Stimulated activated CD8-positive, alpha-beta memory T cell treated with anti-CD3 and anti-CD28 coated beads, Interleukin-12 subunit alpha, Interleukin-12 subunit beta, amount 100 ng/mL, for 24 hours (primary cell): ENCODE data around the gene NXPH2.
"Not testable (repeated sequence)": the region's sequence is repeated elsewhere in the genome, so short reads cannot be mapped to it uniquely, and the experiment has no call there.

ENCODE experiments used
- DNase-seq: peaks from one replicate; pipeline ENCODE4 v3.0.0-alpha.2; 2020; ENCODE audit errors: extremely low read depth

Gene NXPH2

DNA sequence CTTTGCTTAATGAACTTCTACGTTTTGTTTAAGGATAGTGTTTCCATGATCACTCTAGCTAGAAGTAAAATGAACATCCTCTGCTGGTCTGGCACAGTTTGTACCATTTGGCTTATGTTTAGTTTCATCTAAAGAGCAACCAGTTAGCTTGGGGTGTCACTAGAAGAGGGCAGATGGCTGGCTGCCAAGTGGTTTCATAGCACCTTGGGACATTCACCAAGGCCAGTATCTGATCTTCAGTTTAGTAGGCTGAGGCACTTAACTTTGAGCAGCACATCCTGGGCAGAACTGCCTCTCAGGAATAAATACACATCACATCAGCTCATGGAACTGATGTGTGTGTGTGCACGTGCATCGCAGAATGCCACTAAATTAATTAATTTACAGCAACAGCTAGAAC is 68.4 kb downstream of the NXPH2 start:
- no peak for DNase-seq

DNA sequence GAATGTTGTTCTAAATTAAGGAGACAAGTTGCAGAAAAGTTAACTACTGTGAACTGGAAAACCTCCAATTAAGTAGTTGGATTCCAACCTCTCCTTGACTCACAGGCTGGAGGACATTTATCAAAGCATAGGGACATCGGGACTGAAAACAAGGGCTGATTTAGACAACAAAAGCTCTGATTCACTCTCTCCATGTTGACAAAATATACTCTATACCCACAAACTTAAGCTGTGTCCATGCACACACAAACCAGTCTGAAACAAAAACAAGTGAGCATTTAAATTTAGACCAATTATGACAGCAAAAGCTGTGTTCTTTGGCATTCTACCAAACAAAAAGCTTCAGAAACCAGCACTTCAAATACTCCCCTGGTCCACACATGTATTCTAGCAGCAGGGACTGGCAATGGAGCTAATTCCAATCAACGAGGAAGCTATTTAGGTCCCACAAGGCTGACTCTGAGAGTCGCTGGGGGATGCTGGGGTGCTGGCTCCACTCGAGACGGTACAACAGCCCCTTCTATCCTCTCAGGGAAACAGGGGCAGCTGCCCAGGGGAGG is 71.4 kb downstream of the NXPH2 start:
- no peak for DNase-seq

DNA sequence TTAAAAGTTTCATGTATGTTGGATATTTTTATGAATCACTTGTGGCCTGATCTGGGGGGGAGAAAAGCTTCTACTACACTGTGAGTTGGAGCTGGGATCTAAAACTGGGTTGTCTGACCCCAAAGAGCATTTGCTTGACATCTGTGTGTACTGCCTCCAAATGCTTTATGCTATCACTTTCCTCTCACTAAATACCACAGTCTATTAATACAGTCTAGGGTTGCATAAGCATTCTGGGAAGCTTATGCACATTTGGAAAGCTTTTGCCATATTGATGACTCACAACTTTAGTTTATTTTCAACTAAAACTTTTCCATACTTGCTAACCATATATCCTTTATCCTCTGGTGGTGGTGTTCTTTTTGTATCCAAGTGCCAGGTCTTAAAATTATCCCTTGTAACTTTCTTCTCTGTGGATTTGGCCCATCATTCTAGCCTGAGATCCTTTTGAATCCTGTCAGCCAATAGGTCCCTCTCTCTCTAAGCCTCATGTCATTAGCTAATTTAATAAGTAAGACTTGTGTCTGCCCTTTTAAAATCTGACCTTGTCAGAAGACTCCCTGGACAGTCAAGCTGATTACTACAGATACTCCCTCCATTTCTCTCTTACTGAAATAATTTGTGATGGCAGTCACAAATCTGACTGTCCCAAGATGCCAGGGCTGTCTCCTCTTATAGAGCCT is 72.7 kb downstream of the NXPH2 start:
- DNase-seq = no peak

DNA sequence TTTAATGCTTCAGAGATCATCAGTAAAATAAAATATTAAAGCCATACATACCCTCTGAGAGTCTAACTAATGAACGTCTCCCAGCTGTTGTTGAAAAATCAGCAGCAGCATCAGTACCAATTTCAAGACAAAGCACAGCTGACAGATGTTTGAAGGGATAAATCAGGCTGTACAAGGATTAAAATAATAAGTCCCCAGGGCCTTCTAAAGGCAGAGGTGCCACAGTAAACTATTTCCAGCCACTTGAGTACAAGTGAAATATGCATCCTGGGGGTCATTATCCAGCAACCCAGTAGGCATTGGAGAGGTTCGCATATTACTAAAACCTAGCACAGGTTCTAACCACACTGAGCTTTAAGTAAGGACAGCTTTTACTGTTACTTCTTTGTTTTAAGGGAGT is 76.9 kb downstream of the NXPH2 start:
- DNase-seq = no peak

DNA sequence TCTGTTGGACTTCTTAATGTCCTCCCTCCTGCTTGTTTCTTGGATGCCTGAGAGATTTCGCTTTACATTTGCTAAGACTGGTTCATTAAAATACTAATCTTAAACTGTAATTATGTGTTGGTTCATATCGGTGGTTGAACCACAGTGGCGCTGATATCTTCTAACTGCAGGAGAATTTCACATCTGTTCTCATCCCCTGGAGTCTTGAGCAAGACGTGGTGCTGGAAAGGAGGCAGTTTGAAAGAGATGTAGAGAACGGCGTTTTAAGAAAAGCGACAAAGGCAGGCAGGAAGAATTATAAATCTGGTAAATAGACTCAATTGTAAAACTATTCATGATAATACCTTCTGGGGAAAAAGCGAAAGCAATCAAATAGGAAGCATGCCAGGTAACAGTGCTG is 79.5 kb downstream of the NXPH2 start:
- no peak for DNase-seq

DNA sequence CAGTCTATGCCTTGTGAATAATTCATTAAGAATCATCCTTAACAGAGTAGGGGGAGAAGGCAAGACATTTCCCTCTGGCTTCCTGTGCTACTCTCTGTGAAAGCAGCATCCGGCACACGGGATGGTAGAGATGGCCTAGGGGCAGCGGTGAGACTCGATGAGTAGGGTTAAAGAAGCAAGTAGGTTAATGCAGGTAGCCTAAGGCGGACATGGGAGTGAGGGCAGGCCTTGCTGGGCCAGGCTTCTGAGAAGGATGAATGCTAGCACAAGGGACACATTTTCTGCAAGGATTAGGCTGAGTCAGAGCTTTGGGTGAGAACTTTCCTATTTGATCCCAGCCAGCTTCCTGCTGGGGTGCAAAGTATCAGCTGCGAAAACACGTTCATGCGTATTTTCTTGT is 80.8 kb downstream of the NXPH2 start:
- no peak for DNase-seq

DNA sequence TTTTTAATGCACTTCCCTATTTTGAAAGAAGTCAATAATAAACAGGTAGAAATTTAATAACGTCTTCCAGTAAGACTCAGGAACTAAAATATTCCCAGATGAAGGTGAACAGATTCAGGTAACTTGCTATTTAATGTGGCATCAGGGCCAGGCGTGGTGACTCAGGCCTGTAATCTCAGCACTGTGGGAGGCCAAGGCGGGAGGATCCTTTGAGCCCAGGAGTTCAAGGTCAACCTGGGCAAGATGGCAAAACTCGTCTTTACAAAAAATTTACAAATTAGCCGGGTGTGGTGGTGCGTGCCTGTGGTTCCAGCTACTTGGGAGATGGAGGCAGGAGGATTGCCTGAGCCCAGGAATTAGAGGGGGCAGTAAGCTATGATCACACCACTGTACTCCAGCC is 81.8 kb downstream of the NXPH2 start:
- no peak for DNase-seq

DNA sequence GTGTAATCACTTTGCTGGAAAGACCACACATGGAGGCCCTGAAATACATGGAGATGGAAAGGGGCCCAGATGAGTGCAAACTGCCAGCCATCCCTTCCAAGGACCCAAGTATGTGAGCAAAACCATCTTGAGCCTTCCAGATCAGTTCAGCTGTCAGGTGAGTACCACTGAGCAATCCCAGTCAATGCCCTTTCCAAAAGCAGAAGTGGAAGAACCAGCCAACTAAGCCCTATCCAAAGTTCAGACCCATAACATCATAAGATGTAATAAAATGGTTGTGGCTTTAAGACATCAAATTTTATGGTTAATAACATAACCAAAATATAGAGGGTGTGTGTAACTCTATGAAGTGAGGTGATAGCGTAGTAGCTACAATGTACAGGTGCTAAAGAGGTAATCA is 88.5 kb downstream of the NXPH2 start:
- no peak for DNase-seq

DNA sequence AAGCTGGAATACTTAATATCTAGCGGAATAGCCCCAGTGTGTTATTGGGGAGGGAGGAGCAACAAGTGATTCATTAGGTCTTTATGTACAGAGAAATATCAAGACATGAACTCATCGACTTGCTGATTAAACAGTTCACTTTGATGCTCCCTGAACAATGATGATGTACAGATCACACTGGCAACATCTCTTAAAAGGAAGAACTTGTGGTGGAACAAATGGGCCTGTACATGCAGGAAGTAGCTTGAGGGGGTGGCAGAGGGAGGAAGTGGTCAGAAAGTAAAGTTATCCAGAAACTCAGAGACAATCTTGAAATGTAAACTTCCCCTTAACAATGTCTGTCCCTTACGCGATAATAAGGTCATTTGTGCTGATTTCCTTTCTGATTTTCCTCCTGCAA is 90.5 kb downstream of the NXPH2 start:
- no peak for DNase-seq

DNA sequence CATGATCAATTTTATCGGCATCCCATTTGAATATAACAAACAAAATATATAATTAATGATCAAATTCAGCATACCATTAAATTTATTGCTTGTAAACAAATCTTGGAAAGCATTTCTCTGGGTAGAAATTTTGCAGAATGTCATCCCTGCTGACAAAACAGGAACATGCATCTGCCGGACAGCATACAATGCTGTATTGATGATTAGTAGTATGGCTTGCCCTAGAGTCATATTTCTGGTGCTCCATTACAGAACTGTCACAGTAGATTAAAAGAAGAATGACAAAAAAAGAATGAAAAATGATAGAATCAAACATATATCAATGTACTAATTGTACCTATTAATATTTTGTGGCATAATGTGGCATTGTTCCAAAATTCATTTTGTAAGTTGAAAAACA is 98.0 kb downstream of the NXPH2 start:
- DNase-seq = no peak

DNA sequence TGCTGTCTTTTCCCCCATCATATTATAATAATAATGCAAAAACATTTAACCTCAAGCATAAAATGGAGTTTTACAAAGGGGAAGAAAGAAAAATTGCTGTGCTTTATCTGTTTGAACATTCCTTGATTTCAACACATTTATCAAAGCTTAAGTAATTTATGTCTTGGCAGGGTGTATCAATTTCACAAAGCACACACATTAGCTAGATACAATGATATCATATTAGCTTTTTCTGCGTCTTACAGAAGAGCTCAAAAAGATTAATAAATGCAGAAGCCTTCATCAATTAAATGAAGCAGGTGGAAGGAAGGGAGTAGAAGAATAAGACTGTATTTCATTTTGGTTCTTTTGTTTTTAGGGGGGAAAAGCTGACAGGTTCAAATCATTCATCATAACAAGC is 103.0 kb downstream of the NXPH2 start:
- no peak for DNase-seq

DNA sequence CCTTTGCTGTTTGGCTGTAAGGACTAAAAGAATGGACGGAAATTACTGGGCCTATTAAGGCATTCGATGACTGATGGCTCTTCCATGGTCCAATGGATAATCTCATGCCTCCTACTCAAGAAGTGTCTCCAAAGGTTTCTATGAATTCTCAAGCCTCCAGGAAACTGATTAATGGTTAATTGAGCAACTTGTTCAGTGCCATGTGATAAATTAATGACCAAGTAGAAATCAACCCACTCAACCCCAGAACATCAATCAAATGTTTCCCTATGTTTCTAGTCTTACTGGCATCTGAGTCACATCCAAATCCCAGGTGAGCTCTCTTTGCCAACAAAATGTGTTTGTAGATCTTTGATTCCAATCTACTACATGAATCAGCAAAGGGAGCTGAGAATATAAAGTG is 103.6 kb downstream of the NXPH2 start:
- no peak for DNase-seq

DNA sequence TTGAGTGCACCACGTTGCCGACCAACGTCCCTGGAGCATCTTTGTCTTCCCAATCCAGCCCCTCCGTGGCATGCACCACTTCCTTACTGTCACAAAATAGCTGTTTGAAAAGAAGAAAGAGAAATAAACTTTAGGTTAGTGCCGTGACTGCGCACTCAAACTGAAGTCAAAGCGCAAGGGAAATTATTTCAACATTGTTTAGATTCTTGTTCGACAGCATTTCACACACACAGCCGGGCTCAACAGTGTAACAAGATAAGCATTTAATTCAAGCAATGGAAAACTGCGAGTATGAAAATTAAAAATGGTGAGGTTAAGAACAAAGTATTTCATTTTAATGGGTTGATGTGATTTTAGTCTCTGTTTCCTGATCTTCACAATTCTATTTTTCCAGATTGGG is 108.6 kb downstream of the NXPH2 start:
- DNase-seq = no peak

DNA sequence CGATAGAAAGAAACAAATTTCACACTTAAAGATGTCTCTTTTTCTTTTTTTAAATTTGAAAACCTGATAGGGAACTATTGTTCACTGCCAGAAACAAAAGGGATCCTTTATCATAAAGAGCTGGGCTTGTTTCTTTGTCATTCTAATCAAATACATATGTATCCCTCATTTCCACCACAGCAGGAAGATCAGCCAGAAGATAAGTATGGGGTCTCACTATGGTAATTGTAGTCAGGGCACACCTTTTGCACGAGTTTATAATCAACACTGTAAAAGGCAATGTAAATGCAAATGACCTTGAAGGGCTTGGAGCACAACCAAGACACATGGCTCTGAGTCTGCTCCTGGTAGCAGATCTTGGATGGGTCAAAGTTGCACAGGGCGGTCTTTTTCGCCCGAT is 109.5 kb downstream of the NXPH2 start:
- DNase-seq = no peak

DNA sequence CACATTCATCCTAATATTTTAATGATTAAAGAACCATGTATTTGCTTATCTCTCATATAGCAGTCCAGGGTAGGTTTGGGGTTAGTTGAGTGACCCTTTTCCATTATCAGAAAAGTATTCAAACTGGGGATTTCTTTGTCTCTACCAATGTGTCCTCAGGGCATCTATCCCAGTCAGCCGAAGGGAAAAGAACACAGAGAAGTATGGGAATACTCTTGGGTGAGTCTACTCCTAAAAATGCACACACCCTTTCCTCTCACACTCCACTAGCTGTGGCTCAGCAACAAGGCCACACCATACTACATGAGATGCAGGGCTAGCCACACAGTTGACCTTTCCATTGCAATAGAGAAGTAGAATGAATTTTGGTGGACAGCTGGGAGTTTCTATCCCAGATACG is 114.3 kb downstream of the NXPH2 start:
- no peak for DNase-seq

DNA sequence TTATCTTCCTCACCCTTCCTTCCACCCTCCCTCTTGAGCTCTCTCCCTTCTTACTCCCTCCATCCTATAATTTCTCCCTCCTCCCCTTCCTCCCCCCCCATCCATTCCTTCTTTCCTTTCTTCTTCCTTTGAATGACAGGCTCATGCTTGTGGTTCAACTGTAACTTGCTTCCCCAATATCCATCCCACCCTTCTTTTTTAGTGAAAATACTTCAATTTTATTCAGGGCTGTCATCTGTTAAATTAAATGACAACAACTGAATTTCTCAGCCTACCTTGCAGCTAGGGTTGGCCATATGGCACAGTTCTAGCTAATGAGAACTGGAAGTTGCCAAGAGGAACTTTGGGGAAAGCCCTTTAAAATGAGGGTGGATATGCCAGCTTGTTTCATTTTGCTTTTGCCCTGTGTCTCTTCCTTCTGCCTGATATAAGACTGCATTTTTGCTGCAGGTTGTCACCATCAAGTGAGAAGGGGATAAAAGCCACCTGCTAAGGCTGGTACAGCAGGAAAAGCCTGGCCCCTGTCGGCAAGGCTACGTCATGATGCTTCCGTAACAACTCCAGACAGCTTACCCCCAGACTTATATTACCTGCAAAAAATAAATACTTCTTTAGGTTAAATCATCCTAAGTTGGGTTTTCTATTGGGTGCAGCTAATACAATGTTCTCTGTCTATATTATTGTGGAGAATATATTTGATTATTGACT is 121.8 kb downstream of the NXPH2 start:
- no peak for DNase-seq

DNA sequence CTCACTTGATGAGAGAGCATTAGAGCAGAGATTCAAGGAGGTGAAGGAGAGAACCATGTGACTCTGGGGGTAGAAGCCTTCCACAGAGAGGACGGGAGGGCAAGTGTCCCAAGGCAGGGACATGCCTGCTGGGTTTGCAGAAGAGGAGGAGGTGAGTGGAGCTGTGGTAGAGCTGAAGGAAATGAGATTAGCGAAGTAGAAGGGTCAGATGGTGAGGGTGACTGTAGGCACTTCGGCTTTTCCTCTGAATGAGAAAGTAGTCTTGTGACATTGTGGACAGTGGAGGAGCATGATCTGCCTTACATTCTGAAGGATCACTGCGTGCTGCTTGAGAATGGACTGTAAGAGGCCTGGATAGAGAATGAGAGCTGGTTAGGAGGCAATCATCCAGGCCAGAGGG is 126.0 kb downstream of the NXPH2 start:
- no peak for DNase-seq

DNA sequence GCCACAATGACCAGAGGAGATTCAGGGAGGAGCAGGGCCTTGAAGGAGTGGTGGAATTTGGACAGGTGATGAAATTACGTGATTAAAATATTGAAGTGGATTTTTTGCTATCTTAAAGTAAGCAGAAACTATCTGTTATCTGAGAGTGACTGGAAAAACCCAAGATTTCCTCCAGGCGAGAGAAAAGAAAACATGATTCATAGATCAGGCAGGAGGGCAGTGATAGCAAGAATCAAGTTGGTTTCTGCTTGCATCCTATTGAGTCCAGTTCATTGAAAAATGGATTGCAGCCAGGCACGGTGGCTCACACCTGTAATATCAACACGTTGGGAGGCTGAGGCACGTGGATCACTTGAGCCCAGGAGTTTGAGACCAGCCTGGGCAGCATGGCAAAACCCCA is 127.8 kb downstream of the NXPH2 start:
- DNase-seq = no peak

DNA sequence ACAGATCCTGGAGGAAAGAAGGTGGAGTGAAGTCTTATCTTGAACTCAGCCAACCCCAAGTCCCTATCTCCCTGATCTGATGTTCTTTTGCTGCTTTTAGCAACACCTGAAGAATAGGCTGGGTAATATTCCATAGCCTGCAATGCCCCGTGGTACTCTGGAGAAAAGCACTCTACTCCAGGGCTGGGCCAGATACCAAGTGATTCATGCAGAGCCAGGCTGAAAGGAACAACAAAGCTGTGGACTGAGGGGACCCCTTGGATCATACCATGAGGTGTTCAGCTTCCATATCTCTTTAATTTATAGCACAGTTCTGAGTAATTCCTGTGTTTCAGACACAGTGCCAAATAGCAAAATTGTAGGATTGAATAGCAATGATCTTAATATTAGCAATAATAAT is 130.6 kb downstream of the NXPH2 start:
- DNase-seq = no peak

DNA sequence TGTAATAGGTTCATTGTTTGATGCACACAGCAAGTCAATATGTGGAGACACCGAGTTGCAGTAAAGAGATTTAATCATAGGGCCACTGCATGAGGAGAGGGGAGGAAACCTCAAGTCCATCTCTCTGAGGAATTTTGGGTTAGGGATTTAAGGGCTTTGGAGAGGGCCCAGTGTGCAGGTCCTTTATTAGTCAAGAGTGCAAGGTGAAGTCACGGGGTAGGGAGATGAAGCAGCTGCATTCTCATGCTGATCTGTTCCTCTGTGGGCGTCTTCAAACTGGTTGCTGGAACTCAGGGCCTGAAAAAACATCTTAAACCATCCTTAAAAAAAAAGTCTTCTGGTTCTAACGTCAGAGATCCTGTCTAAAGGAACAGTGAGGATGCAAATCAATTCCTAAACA is 131.6 kb downstream of the NXPH2 start:
- no peak for DNase-seq

DNA sequence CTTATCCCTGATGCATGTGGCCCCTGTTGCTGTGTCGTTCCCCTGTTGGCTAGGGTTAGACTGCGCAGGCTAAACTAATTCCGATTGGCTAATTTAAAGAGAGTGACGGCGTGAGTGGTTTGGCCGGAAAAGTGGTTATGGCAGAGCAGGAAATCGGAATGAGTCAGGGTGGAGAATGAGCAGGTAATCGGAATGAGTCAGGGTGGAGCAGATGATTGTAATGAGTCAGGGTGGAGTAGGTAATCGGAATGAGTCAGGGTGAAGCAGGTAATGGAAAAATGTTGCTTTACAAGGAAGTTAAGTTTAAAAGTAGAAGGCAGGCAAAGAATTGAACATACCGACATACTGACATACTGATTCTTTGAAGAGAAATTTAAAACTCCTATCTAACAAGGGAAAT is 135.4 kb downstream of the NXPH2 start:
- DNase-seq = not testable (repeated sequence)

DNA sequence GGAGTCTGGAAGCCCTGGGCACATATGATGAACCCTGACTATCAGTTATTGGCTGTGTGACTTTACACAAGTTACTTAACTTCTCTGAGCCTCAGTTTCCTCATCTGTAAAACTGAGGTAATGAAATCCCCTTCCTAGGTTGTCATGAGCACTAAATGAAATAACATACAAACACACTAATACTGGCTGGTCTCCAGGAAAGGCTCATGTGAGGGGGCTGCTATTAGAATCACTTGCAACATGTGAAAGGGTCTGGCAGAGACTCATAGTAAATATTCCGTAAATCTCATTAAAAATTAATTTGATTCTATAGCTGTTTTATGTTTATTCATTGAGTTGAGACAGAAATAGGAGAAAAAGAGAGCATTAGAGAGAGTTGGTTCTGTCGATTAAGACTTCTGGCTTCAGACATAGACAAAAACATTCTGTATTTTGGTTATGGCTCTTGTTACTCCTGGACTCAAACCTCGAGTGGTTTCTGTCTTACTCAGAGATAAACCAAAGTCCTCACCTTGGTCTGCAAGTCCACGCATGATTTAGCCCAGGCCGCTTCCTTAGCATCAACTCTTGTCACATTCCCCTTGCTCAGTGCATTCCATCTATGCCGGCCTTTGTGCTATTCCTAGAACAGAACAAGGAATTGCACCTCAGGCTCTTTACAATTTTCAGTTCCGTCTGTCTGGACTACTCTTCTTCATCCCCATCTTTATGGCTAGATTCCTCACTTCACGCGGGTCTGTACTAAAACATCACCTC is 139.1 kb downstream of the NXPH2 start:
- no peak for DNase-seq

DNA sequence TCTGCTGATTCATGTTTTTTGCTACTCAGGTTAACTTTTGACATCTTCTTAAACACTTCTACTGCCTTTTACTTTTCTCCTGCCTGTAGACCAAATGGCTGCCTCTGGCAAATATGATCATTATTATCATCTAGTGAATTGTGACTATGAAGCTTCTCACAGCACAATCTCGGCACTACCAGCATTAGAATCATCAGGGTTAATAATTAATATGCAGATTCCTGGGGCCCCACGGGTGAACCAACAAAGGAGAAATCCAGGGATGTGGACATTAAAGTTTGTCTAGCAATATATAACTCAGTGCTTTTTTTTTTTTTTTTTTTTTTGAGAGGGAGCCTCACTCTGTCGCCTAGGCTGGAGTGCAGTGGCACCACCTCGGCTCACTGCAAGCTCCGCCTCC is 142.5 kb downstream of the NXPH2 start:
- no peak for DNase-seq
